SK-N-SH (cell line): ENCODE data around the gene DYNC1H1. TPM values are rescaled to one million over a fixed set of nuclear protein-coding genes. Genes with fewer than 3 reads are reported as not detected.
A peak's percentile ranks its signal among the peaks of the same experiment; 100 is the strongest.

Experiments used
- CTCF ChIA-PET: fragments of 300-600, 350-600 bp; formaldehyde crosslinking; extraction: SDS; loops from one replicate; lab custom pipeline; 2021; lab: Yijun Ruan, JAX
- POLR2A ChIA-PET: fragments of 350-600 bp; sonication (Branson Sonifier 250); formaldehyde crosslinking; extraction: SDS; loops from one replicate; lab custom pipeline; 2020; ENCODE audit warnings: antibody characterized with exemption, inconsistent platforms; lab: Yijun Ruan, JAX
- DNase-seq: peaks from one replicate; pipeline ENCODE4 v3.0.0; 2012
- H2AFZ ChIP-seq: fragments of 200-600 bp; sonication (generic); 2 replicates; pipeline ENCODE4 v1.8.1; 2016; ENCODE audit warnings: antibody characterized with exemption, mild to moderate bottlenecking, low read depth
- H3F3A ChIP-seq: fragments of 200-600 bp; sonication (generic); replicated peaks from 2 replicates; pipeline ENCODE3; 2016; ENCODE audit warnings: antibody characterized with exemption, mild to moderate bottlenecking; ENCODE audit not compliant: insufficient read depth
- H3K27ac ChIP-seq, 2 experiments: fragments of 200-500 bp in 1 of 2; fragments of 200-600 bp in 1 of 2; sonication (Bioruptor generic) in 1 of 2; sonication (generic), shearing (Covaris generic) in 1 of 2; 2 replicates each; pipeline versions ENCODE4 v1.5.1 to v1.6.1; 2014 to 2016; ENCODE audit warnings: low read depth in 2 of 2, inconsistent platforms in 1 of 2, low read length in 1 of 2, mild to moderate bottlenecking in 1 of 2, mixed read lengths in 1 of 2
- H3K27me3 ChIP-seq: fragments of 200-600 bp; sonication (generic), shearing (Covaris generic); 2 replicates; pipeline ENCODE4 v1.6.1; 2016; ENCODE audit warnings: mixed run types; ENCODE audit not compliant: insufficient read depth
- H3K36me3 ChIP-seq, 2 experiments: fragments of 200-500 bp in 1 of 2; fragments of 200-600 bp in 1 of 2; sonication (Bioruptor generic) in 1 of 2; sonication (generic) in 1 of 2; replicated peaks in 1 of 2; 2 replicates each; pipeline versions ENCODE3 to v1.5.1; 2014 to 2016; ENCODE audit warnings: low read length in 1 of 2, mild to moderate bottlenecking in 1 of 2; ENCODE audit not compliant: insufficient read depth in 2 of 2, control insufficient read depth in 1 of 2
- H3K4me1 ChIP-seq, 2 experiments: fragments of 200-500 bp in 1 of 2; fragments of 200-600 bp in 1 of 2; sonication (Bioruptor generic) in 1 of 2; sonication (generic), shearing (Covaris generic) in 1 of 2; 2 replicates each; pipeline versions ENCODE4 v1.5.1 to v1.6.1; 2014 to 2016; ENCODE audit warnings: low read depth in 1 of 2, low read length in 1 of 2, mixed run types in 1 of 2; ENCODE audit not compliant: insufficient read depth in 2 of 2, control insufficient read depth in 1 of 2
- H3K4me2 ChIP-seq: fragments of 200-600 bp; sonication (generic), shearing (Covaris generic); 2 replicates; pipeline ENCODE4 v1.6.1; 2017; ENCODE audit warnings: mixed run types
- H3K4me3 ChIP-seq, 2 experiments: fragments of 200-500 bp in 1 of 2; fragments of 200-600 bp in 1 of 2; sonication (Bioruptor generic) in 1 of 2; sonication (generic), shearing (Covaris generic) in 1 of 2; 2 replicates each; pipeline versions ENCODE4 v1.5.1 to v1.8.1; 2014 to 2016; ENCODE audit warnings: low read depth in 2 of 2, inconsistent platforms in 1 of 2, low read length in 1 of 2, mild to moderate bottlenecking in 1 of 2, mixed read lengths in 1 of 2, moderate library complexity in 1 of 2
- H3K79me2 ChIP-seq: fragments of 200-600 bp; sonication (generic); 2 replicates; pipeline ENCODE4 v1.8.1; 2017; ENCODE audit warnings: mild to moderate bottlenecking; ENCODE audit not compliant: insufficient read depth
- H3K9ac ChIP-seq: fragments of 200-600 bp; sonication (generic); 2 replicates; pipeline ENCODE4 v1.6.1; 2017; ENCODE audit warnings: mixed run types
- H3K9me2 ChIP-seq: fragments of 200-600 bp; sonication (generic); 2 replicates; pipeline ENCODE4 v1.6.1; 2017; ENCODE audit warnings: mixed run types
- H3K9me3 ChIP-seq: fragments of 200-600 bp; sonication (generic); 2 replicates; pipeline ENCODE4 v1.6.1; 2017; ENCODE audit warnings: mixed run types, mild to moderate bottlenecking, moderate library complexity
- H4K20me1 ChIP-seq: fragments of 200-600 bp; sonication (generic); 2 replicates; pipeline ENCODE4 v1.6.1; 2017; ENCODE audit warnings: mild to moderate bottlenecking, mixed run types; ENCODE audit not compliant: insufficient read depth
- CHD2 ChIP-seq: fragments of 150-350 bp; IDR thresholded peaks from 2 replicates; pipeline ENCODE4 v1.6.1; 2018; ENCODE audit warnings: low read length; ENCODE audit not compliant: partially characterized antibody
- FOSL2 ChIP-seq: IDR thresholded peaks from 2 replicates; pipeline ENCODE4 v1.4.0; 2012; ENCODE audit warnings: low read depth, mild to moderate bottlenecking, moderate library complexity, borderline replicate concordance
- FOXJ3 ChIP-seq: sonication (generic); formaldehyde crosslinking; IDR thresholded peaks from 2 replicates; pipeline ENCODE4 v1.5.1; 2020; ENCODE audit warnings: mild to moderate bottlenecking, missing genetic modification reagents
- FOXM1 ChIP-seq: IDR thresholded peaks from 2 replicates; pipeline ENCODE4 v1.4.0; 2012; ENCODE audit warnings: low read depth, mild to moderate bottlenecking
- GATA2 ChIP-seq: sonication (generic); formaldehyde crosslinking; IDR thresholded peaks from 2 replicates; pipeline ENCODE4 v1.5.0; 2020; ENCODE audit warnings: mild to moderate bottlenecking, missing genetic modification reagents
- JUND ChIP-seq: IDR thresholded peaks from 2 replicates; pipeline ENCODE4 v1.4.0; 2012
- MAX ChIP-seq: IDR thresholded peaks from 2 replicates; pipeline ENCODE4 v1.4.0; 2012; ENCODE audit warnings: low read depth
- MEF2A ChIP-seq: IDR thresholded peaks from 2 replicates; pipeline ENCODE4 v1.4.0; 2012; ENCODE audit warnings: low read depth, borderline replicate concordance
- MXI1 ChIP-seq: IDR thresholded peaks from 2 replicates; pipeline ENCODE4 v1.6.1; 2012; ENCODE audit warnings: mild to moderate bottlenecking, low read depth, low read length, improper control_type of control experiment
- NRF1 ChIP-seq: IDR thresholded peaks from 2 replicates; pipeline ENCODE4 v1.6.1; 2012; ENCODE audit warnings: low read depth, mild to moderate bottlenecking, low read length
- PBX3 ChIP-seq: IDR thresholded peaks from 2 replicates; pipeline ENCODE4; 2012
- POLR2AphosphoS5 ChIP-seq: IDR thresholded peaks from 2 replicates; pipeline ENCODE4 v1.6.1; 2012; ENCODE audit warnings: low read depth, low read length
- RAD21 ChIP-seq: IDR thresholded peaks from 2 replicates; pipeline ENCODE4 v1.6.1; 2012; ENCODE audit warnings: mild to moderate bottlenecking, low read length
- RCOR1 ChIP-seq: fragments of 150-350 bp; IDR thresholded peaks from 2 replicates; pipeline ENCODE4 v1.6.1; 2017; ENCODE audit warnings: antibody characterized with exemption, low read length
- REST ChIP-seq: IDR thresholded peaks from 2 replicates; pipeline ENCODE4 v1.6.1; 2012; ENCODE audit warnings: mild to moderate bottlenecking, low read depth, low read length, moderate library complexity
- RFX5 ChIP-seq: IDR thresholded peaks from 2 replicates; pipeline ENCODE4 v1.6.1; 2012; ENCODE audit warnings: mild to moderate bottlenecking, improper control_type of control experiment, low read length
- SMC3 ChIP-seq: IDR thresholded peaks from 2 replicates; pipeline ENCODE4 v1.6.1; 2012; ENCODE audit warnings: low read depth, low read length, improper control_type of control experiment
- TCF12 ChIP-seq: IDR thresholded peaks from 2 replicates; pipeline ENCODE4 v1.4.0; 2012
- TEAD4 ChIP-seq: IDR thresholded peaks from 2 replicates; pipeline ENCODE4 v1.4.0; 2012; ENCODE audit warnings: mild to moderate bottlenecking, borderline replicate concordance; ENCODE audit not compliant: insufficient read depth
- WGBS: methylation state at CpG from one replicate; pipeline ENCODE4 v1.1.6; 2017; ENCODE audit warnings: low lambda C conversion rate; 5-methylcytosine and 5-hydroxymethylcytosine counted together
- polyA plus RNA-seq, 3 experiments: library from polyadenylated mRNA; depleted of rRNA; stranded (reverse); fragments of >200 nt; gene quantifications; 2 replicates each; pipeline ENCODE4 v1.2.3, GENCODE V29; 2012

Gene DYNC1H1
- polyA plus RNA-seq, 1 of the 3 experiments (the other 2 are of a cell fraction) = 140 TPM

GRCh38 chr14:101992708-101993107, 28.3 kb downstream of the DYNC1H1 start (continued):
- TF ChIP-seq MEF2A (no peak), RCOR1 (no peak), REST (no peak), NRF1 (no peak), TEAD4 (no peak)

- Histone ChIP-seq H2AFZ (no peak overlapping the region), H4K20me1 (peaks cover 17% of the 10 kb centered on the region; the same call in 1 of the 2 replicates), H3K36me3 (peaks cover 75 to 91% of the 10 kb centered on the region in 2 experiments), H3K9me3 (no peaks in the 10 kb centered on the region), H3K4me3 (no peak overlapping the region), H3K4me2 (no peak overlapping the region), H3K27me3 (no peaks in the 10 kb centered on the region), H3K4me1 (peaks cover 0 to 22% of the 10 kb centered on the region in 2 experiments; a peak in 2 of 4 replicates), H3K9me2 (no peaks in the 10 kb centered on the region), H3K9ac (no peak overlapping the region), H3K27ac (peak overlapping the region; percentile 26 to 97; a peak in 3 of 4 replicates), H3F3A (no peaks in the 10 kb centered on the region)
- peak; percentile 73 for DNase-seq
- ChIA-PET CTCF (interaction anchor here (0.7 to 1.3 kb wide), 4 partner anchors 11 to 291 kb away, joined by 3 to 4 read pairs (median 4); no protein-coding TSS in a partner anchor), POLR2A (interaction anchor here (0.7 kb wide), 1 partner anchor 33 kb away, joined by 3 read pairs; no protein-coding TSS in a partner anchor)
- TF ChIP-seq FOSL2 = no peak
- TF ChIP-seq RAD21 = 0 out of 2 replicates have a peak, but pooled peaks have one; percentile 9
- no peak for TF ChIP-seq TCF12
- peak; percentile 17; the same call in 1 of the 2 replicates for TF ChIP-seq SMC3
- TF ChIP-seq FOXM1 = no peak
- no peak for TF ChIP-seq REST
- TF ChIP-seq POLR2AphosphoS5 = no peak
- TF ChIP-seq MAX = no peak
- peak; percentile 83 for TF ChIP-seq MXI1
- peak; percentile 31; the same call in 1 of the 2 replicates for TF ChIP-seq FOXJ3 (CRISPR knock-in tag)
- no peak for TF ChIP-seq JUND
- TF ChIP-seq RFX5 = 0 out of 2 replicates have a peak, but pooled peaks have one; percentile 38
- TF ChIP-seq CHD2 = no peak
- no peak for TF ChIP-seq NRF1
- peak; percentile 55 for TF ChIP-seq GATA2 (CRISPR knock-in tag)
- no peak for TF ChIP-seq PBX3
- TF ChIP-seq, all 33 proteins: peak for 6
- 83% methylated on average over 18 of the region's 18 CpGs for WGBS
- H3K79me2 ChIP-seq = peaks cover 30% of the 10 kb centered on the region
Measured at GRCh38 chr14:101997429-101998336, 33.3 kb downstream of the DYNC1H1 start.
